Ovary (tissue), 9 donors: ENCODE measurements around the gene P2RY12. TPM values are rescaled to one million over a fixed set of nuclear protein-coding genes. Genes with fewer than 3 reads are reported as not detected.

Experiments used
- DNase-seq, 5 donors: peaks; one replicate each; pipeline ENCODE4 v3.0.0-alpha.2; 2019 to 2020
- H3K27ac ChIP-seq, 2 donors: fragments of 200-600 bp; one replicate each; pipeline versions ENCODE4 v1.5.1 to v1.8.0; 2019 to 2022
- H3K27me3 ChIP-seq: fragments of 200-600 bp; one replicate; pipeline ENCODE4 v1.8.0; 2022
- H3K36me3 ChIP-seq: fragments of 200-600 bp; sonication (generic); one replicate; pipeline ENCODE4 v1.5.1; 2019
- H3K4me1 ChIP-seq: one replicate; pipeline ENCODE4 v1.8.1; 2013; ENCODE audit warnings: mild to moderate bottlenecking, moderate library complexity; ENCODE audit not compliant: insufficient read depth
- H3K4me3 ChIP-seq: fragments of 200-600 bp; sonication (generic); one replicate; pipeline ENCODE4 v1.5.1; 2017
- H3K9me3 ChIP-seq, 2 donors: fragments of 200-600 bp in 1 of 2; sonication (generic) in 1 of 2; one replicate each; pipeline versions ENCODE4 v1.5.1 to v1.8.1; 2013 to 2019; ENCODE audit warnings: mild to moderate bottlenecking in 1 of 2, moderate library complexity in 1 of 2
- EP300 ChIP-seq: sonication (generic); formaldehyde crosslinking; IDR thresholded peaks from one replicate; pipeline ENCODE4 v1.6.1; 2017; ENCODE audit warnings: antibody characterized with exemption
- POLR2A ChIP-seq: fragments of 450-650 bp; IDR thresholded peaks from one replicate; pipeline ENCODE4 v1.6.1; 2017; ENCODE audit warnings: antibody characterized with exemption, mild to moderate bottlenecking, moderate library complexity
- WGBS, 3 donors: extraction: QIAGEN DNeasy Blood & Tissue Kit in 1 of 3; methylation state at CpG; one replicate each; pipeline versions ENCODE4 v1.1.5 to v1.1.7; 2013 to 2017; 5-methylcytosine and 5-hydroxymethylcytosine counted together
- intact Hi-C, 4 donors: fragments of 100-400 bp; cut with DNase I; formaldehyde crosslinking; loops; one replicate each; pipeline versions ENCODE4 v1.11.0 to v1.15.1; 2022 to 2023
- polyA plus RNA-seq, 2 donors: library from polyadenylated mRNA; stranded (reverse); fragments of 200-250 nt in 1 of 2; fragments of 350-450 nt in 1 of 2; fragmentation: Illumina TruSeq in 1 of 2; extraction: RNeasy Lipid Tissue Mini Kit (QIAGEN cat#74804) in 1 of 2; gene quantifications; one replicate each; pipeline ENCODE4 v1.2.3, GENCODE V29; 2013 to 2014
- total RNA-seq, 7 donors: library from RNA; depleted of rRNA in 2 of 7; stranded (reverse); fragments of >200 nt in 2 of 7; fragmentation: NEBNext Ultra II Directional in 3 of 7; extraction: Animal tissue kit (Norgen Biotek cat#: 25700) in 3 of 7; gene quantifications; one replicate each; pipeline versions ENCODE4 v1.1.0 to v1.2.4, GENCODE V29; 2016 to 2023
- TF ChIP-seq, protein P1 (sequence below), 3 donors: fragments of 450-650 bp in 2 of 3; fragments of 200-600 bp in 1 of 3; IDR thresholded peaks; one replicate each; pipeline versions ENCODE4 v1.5.1 to v1.8.0; 2016 to 2022; ENCODE audit warnings: antibody characterized with exemption in 3 of 3, mild to moderate bottlenecking in 1 of 3
- donor health status: DM: no; HTN: no; CAD: no; lungs with moderate emphysema.
- donor health status: DM: no; HTN: no; CAD: no.
- donor health status: Bipolar disorder and iron deficiency.
- donor health status: DM: yes; HTN: yes; CAD: no.
- donor health status: DM: no; HTN: no; CAD: no.
- donor health status: DM: yes; HTN: yes; CAD: no.

The P2RY12 gene
- total and polyA plus RNA-seq, 9 donors, result 0.19 to 1.7 (median 0.69) TPM

DNA sequence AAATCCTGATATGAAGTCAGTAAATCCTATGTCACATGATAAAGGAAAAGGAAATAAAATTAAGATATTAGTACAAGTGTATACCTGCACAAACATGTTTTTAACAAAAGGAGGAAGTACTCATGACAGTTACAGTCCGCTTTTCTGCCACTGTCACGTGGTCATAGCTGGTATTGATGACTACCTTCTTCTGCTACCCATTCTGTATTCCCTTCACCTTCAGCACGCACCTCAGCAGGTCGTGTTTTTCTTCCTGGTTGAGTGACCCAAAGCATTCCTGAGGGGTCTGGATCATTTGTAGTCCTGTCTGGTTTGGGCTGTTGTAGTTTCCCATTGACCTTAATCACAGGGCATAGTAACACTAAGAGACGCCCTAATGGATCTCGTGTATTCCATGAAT, 35.3 kb upstream of the P2RY12 start:
- WGBS, 3 donors, result 74 to 82% (median 74%) methylated on average over 6 of the region's 6 CpGs
- peaks cover 2% of the 10 kb centered on the region for H3K4me1 ChIP-seq
- DNase-seq, result no peak
- H3K4me3 ChIP-seq, result no peak overlapping the region
- intact Hi-C loops, result no loop called here
- no peak for TF ChIP-seq POLR2A
- TF ChIP-seq, protein P1, sequence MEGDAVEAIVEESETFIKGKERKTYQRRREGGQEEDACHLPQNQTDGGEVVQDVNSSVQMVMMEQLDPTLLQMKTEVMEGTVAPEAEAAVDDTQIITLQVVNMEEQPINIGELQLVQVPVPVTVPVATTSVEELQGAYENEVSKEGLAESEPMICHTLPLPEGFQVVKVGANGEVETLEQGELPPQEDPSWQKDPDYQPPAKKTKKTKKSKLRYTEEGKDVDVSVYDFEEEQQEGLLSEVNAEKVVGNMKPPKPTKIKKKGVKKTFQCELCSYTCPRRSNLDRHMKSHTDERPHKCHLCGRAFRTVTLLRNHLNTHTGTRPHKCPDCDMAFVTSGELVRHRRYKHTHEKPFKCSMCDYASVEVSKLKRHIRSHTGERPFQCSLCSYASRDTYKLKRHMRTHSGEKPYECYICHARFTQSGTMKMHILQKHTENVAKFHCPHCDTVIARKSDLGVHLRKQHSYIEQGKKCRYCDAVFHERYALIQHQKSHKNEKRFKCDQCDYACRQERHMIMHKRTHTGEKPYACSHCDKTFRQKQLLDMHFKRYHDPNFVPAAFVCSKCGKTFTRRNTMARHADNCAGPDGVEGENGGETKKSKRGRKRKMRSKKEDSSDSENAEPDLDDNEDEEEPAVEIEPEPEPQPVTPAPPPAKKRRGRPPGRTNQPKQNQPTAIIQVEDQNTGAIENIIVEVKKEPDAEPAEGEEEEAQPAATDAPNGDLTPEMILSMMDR (IDR thresholded peaks at IDR 0.05), result no peak
- no peak for TF ChIP-seq EP300
- no peak overlapping the region for H3K27ac ChIP-seq
- H3K36me3 ChIP-seq, result no peaks in the 10 kb centered on the region
- no peaks in the 10 kb centered on the region for H3K27me3 ChIP-seq
- H3K9me3 ChIP-seq, result no peaks in the 10 kb centered on the region

DNA sequence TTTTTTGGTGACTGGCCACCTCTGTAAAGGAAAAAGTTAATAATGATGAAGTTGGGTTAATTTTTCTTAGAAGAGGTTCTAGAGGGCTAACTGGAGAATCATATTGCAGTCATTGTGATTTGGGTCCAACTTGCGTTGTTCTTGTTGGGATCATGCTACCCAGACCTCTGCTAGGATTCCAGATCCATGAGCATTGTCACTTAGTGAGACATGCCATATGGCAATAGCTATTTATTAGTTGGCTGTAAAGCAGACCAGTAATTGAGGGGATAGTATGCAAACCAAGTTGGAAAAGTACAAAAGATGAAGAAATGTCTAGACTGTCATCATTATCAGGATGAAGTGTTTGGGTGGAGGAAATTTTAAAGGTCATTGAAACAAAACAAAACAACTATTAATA, 30.7 kb upstream of the P2RY12 start:
- intact Hi-C loops, result no loop called here
- WGBS, 3 donors, result 37 to 39% (median 37%) methylated on average over 1 of the region's 1 CpG
- TF ChIP-seq POLR2A, result no peak
- TF ChIP-seq, protein P1 (IDR thresholded peaks at IDR 0.05), result no peak
- no peak overlapping the region for H3K27ac ChIP-seq
- no peak for DNase-seq
- no peak overlapping the region for H3K4me3 ChIP-seq
- H3K9me3 ChIP-seq, result no peaks in the 10 kb centered on the region
- no peaks in the 10 kb centered on the region for H3K4me1 ChIP-seq
- H3K36me3 ChIP-seq, result no peaks in the 10 kb centered on the region
- H3K27me3 ChIP-seq, result no peaks in the 10 kb centered on the region

- Histone ChIP-seq H3K4me1 (no peaks in the 10 kb centered on the region), H3K27ac (no peak overlapping the region), H3K9me3 (no peaks in the 10 kb centered on the region), H3K36me3 (no peaks in the 10 kb centered on the region), H3K27me3 (no peaks in the 10 kb centered on the region), H3K4me3 (no peak overlapping the region)
- DNase-seq, result no peak
- WGBS, 3 donors, result 81 to 90% (median 89%) methylated on average over 5 of the region's 5 CpGs
- intact Hi-C loops, result no loop called here
- TF ChIP-seq, protein P1 (IDR thresholded peaks at IDR 0.05), result no peak
- no peak for TF ChIP-seq POLR2A
- no peak for TF ChIP-seq EP300
Observed at GRCh38 chr3:151412989-151413388, 28.4 kb upstream of the P2RY12 start.

- Histone ChIP-seq H3K36me3 (no peaks in the 10 kb centered on the region), H3K4me1 (no peaks in the 10 kb centered on the region), H3K4me3 (no peak overlapping the region), H3K9me3 (no peaks in the 10 kb centered on the region), H3K27me3 (no peaks in the 10 kb centered on the region), H3K27ac (no peak overlapping the region)
- TF ChIP-seq POLR2A (no peak), EP300 (no peak)
- TF ChIP-seq, protein P1 (IDR thresholded peaks at IDR 0.05), result no peak
- 85 to 88% (median 86%) methylated on average over 9 of the region's 9 CpGs for WGBS, 3 donors
- DNase-seq, result no peak
- intact Hi-C loops, result no loop called here
Observed at GRCh38 chr3:151410891-151411559, 26.5 kb upstream of the P2RY12 start.
